HG03460 (cell line): Measurements from ENCODE around the gene GPX1.

Source experiments
- ATAC-seq: cut with Tn5 transposase; IDR thresholded peaks from one replicate; pipeline ENCODE4 v1.9.1; 2021; ENCODE audit not compliant: unreplicated experiment

Gene GPX1

DNA sequence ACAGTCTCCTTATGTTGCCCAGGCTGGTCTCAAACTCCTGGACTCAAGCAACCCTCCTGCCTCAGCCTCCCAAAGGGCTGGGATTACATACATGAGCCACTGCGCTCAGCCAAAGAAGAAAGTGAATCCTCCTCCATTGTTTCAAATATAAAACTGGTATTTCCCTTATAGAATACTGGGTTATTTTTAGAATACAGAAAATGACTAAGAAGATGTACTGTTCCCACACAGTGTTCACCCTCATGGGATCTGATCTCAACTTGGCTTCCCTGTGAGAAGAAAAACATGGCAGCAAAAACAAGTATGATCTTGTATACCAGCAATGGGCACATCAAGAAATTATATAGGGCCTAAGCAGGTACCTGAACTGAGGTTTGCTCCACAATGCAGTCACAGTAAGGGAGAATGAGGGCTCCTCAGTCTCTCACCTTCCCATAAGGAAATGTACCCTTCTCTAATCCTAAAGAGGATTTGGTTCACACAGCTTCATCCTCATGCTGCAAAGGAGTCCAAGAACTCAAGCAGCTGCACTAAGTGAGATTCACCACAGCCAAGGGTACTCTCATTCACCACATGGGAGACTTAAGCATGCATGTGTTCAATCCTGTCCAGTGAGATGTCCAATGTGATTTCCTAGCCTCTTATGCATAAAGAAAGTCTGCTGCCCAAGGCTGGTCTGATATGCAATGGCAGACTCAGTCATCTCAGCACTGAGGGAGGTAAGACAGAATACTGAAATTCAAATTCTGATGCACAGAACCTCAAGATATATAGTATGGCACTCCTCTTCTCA is 44.1 kb downstream of the GPX1 start:
- no peak for ATAC-seq

DNA sequence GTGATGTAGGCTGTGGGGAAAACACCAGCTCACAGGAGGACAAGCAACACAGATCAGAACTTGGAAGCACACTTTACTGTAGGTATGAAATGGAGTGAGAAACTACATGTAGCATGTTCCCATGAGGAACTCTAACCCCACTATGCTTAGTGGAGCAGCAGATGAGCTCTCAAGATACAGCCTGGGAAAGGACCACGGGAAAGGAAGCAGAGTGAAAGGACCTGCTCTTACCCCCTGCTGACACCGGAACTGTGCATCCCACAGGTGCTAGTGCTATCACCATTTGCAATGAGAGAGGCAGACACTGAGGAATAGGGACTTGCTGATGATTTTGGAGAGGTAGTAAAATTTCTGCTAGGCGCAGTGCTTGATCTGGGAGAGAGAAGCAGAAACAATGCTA is 46.9 kb downstream of the GPX1 start:
- no peak for ATAC-seq

DNA sequence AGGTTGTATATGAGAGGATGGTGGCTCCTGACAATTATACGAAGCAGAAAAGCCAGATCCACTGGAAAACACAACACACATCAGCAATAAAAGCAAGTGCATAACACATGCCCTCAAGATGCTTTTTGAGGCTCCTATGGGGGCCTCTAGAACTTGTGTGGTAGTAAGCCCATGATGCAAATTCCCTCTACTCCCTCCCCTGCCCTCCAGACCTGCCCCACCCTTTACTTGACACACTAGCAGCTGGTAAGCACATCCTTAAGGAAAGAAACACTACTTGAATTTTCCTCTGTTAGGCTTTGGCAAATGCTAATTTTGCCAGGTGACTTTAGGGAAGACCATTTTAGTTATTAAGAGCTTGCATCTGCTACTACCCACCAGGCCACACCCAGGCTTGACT is 47.5 kb downstream of the GPX1 start:
- no peak for ATAC-seq
